Measurements from ENCODE around the gene CST8.

CST8 gene

DNA sequence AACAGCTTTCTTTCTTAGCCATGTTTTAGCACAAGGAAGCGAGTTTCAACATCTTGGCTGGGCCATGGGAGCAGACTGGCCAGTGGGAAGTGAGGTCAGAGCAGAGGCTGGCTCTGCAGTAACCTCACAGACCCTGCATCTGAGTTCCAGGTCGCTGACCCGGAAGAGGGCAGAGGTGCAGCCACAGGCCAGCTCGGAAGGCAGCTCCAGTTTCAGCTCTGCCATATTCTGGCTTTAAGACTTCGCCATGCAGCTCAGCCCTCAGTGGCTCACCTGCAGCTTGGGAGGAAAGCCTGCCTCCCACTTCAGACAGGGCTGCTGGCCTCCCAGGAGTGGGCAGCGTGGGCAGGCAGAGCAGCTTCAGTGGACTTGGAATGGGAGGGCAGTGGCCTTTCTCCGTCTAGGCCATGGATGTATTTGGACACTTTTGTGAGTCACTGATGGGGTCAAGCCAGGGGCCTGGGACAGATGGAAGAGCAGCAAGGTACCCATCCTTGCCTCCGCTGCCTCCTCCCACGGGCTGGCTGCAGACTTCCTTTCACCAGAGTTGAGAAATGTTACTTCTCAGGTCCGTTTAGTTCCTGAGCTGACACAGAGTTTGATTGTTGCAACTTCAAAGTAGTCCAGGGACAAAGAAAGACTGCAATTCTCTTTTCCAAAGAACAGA is 18.5 kb downstream of the CST8 start:
- H3K79me2 ChIP-seq (ENCODE audit: insufficient read depth, low read length), result no peaks in the 10 kb centered on the region
- H2AFZ ChIP-seq (ENCODE audit: low read length), result no peak overlapping the region
- no peaks in the 10 kb centered on the region for H3F3A ChIP-seq (ENCODE audit: low read depth)
- no peak overlapping the region for H3K4me2 ChIP-seq (ENCODE audit: low read depth, low read length, poor library complexity, severe bottlenecking)
- no peaks in the 10 kb centered on the region for H4K20me1 ChIP-seq (ENCODE audit: insufficient read depth, low read length, poor library complexity, severe bottlenecking)
- no peaks in the 10 kb centered on the region for H3K36me3 ChIP-seq (ENCODE audit: insufficient read depth, low read length)
- no peak overlapping the region for H3K4me3 ChIP-seq (ENCODE audit: low read length, poor library complexity, severe bottlenecking)
- no peaks in the 10 kb centered on the region for H3K4me1 ChIP-seq (ENCODE audit: insufficient read depth, low read length, poor library complexity, severe bottlenecking)
- no peaks in the 10 kb centered on the region for H3K9me2 ChIP-seq (replicated peaks; ENCODE audit: low read depth, low read length)
- no peak overlapping the region for H3K9ac ChIP-seq (ENCODE audit: low read depth, low read length, poor library complexity, severe bottlenecking)
- TF ChIP-seq EZH2phosphoT487 (IDR thresholded peaks at IDR 0.05; ENCODE audit: borderline replicate concordance), result no peak
- TF ChIP-seq, protein P1, sequence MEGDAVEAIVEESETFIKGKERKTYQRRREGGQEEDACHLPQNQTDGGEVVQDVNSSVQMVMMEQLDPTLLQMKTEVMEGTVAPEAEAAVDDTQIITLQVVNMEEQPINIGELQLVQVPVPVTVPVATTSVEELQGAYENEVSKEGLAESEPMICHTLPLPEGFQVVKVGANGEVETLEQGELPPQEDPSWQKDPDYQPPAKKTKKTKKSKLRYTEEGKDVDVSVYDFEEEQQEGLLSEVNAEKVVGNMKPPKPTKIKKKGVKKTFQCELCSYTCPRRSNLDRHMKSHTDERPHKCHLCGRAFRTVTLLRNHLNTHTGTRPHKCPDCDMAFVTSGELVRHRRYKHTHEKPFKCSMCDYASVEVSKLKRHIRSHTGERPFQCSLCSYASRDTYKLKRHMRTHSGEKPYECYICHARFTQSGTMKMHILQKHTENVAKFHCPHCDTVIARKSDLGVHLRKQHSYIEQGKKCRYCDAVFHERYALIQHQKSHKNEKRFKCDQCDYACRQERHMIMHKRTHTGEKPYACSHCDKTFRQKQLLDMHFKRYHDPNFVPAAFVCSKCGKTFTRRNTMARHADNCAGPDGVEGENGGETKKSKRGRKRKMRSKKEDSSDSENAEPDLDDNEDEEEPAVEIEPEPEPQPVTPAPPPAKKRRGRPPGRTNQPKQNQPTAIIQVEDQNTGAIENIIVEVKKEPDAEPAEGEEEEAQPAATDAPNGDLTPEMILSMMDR (conservative IDR thresholded peaks at IDR 0.05; ENCODE audit: low read length), result no peak
- peaks cover 14% of the 10 kb centered on the region for H3K27me3 ChIP-seq (ENCODE audit: insufficient read depth, low read length, poor library complexity, severe bottlenecking)
- no peaks in the 10 kb centered on the region for H3K9me3 ChIP-seq (ENCODE audit: insufficient read depth, low read depth, low read length)

DNA sequence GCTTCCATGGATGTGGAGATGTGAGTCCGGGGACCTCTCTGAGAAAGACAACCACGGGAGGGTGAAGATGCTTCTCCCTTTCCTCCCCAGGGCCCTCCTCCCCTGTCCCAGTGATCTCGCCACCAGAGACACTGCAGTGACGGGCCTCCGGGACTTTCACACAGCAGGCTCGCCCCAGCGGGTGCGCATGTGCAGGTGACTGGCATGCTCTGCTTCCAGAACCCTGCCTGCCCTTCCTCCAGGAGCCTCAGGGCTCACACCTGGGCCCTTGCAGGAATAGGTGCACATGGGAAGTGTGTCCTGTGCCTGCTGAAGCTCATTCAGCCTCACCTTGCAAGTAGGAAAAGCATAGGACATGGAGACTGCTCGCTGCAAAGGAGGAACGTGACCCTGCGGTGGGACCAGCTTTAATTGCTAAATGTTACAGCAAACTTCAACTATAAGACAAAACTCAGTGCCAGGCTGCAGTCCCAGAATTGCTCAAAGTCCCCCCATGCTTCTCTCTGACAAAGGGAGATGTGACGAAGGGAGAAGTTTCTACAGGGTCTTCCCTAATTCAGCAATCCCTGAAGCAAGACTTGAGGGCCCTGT is 19.2 kb downstream of the CST8 start:
- H3K9me3 ChIP-seq (ENCODE audit: insufficient read depth, low read depth, low read length), result no peaks in the 10 kb centered on the region
- no peak for TF ChIP-seq EZH2phosphoT487 (IDR thresholded peaks at IDR 0.05; ENCODE audit: borderline replicate concordance)
- TF ChIP-seq, protein P1 (conservative IDR thresholded peaks at IDR 0.05; ENCODE audit: low read length), result no peak
- no peaks in the 10 kb centered on the region for H3K36me3 ChIP-seq (ENCODE audit: insufficient read depth, low read length)
- no peak overlapping the region for H2AFZ ChIP-seq (ENCODE audit: low read length)
- H3K9ac ChIP-seq (ENCODE audit: low read depth, low read length, poor library complexity, severe bottlenecking), result no peak overlapping the region
- no peak overlapping the region for H3K4me3 ChIP-seq (ENCODE audit: low read length, poor library complexity, severe bottlenecking)
- H3K27me3 ChIP-seq (ENCODE audit: insufficient read depth, low read length, poor library complexity, severe bottlenecking), result peaks cover 14% of the 10 kb centered on the region
- H3F3A ChIP-seq (ENCODE audit: low read depth), result no peaks in the 10 kb centered on the region
- no peaks in the 10 kb centered on the region for H3K79me2 ChIP-seq (ENCODE audit: insufficient read depth, low read length)
- H4K20me1 ChIP-seq (ENCODE audit: insufficient read depth, low read length, poor library complexity, severe bottlenecking), result no peaks in the 10 kb centered on the region
- H3K4me2 ChIP-seq (ENCODE audit: low read depth, low read length, poor library complexity, severe bottlenecking), result no peak overlapping the region
- H3K4me1 ChIP-seq (ENCODE audit: insufficient read depth, low read length, poor library complexity, severe bottlenecking), result no peaks in the 10 kb centered on the region
- no peaks in the 10 kb centered on the region for H3K9me2 ChIP-seq (replicated peaks; ENCODE audit: low read depth, low read length)

DNA sequence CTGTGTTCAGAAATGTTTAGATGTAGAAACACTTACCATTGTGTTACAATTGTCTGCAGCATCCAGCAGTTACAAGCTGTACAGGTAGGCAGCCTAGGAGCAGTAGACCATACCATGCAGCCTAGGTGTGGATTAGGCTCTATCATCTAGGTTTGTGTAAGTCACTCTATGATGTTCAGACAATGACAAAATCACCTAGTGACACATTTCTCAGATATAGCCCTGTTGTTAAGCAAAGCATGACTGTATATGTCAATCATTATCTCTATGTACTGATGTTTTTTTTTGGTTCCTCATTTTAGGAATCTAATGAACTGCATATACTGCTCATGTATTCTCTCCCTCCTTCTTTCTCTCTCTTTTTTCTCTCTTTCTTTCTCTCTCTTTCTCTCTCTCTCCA is 22.2 kb downstream of the CST8 start:
- Histone ChIP-seq H3K27me3 (ENCODE audit: insufficient read depth, low read length, poor library complexity, severe bottlenecking) (peaks cover 6% of the 10 kb centered on the region), H3K4me2 (ENCODE audit: low read depth, low read length, poor library complexity, severe bottlenecking) (no peak overlapping the region), H3K9ac (ENCODE audit: low read depth, low read length, poor library complexity, severe bottlenecking) (no peak overlapping the region), H4K20me1 (ENCODE audit: insufficient read depth, low read length, poor library complexity, severe bottlenecking) (no peaks in the 10 kb centered on the region), H3K79me2 (ENCODE audit: insufficient read depth, low read length) (no peaks in the 10 kb centered on the region), H3K9me3 (ENCODE audit: insufficient read depth, low read depth, low read length) (no peaks in the 10 kb centered on the region), H3K4me3 (ENCODE audit: low read length, poor library complexity, severe bottlenecking) (no peak overlapping the region), H3K9me2 (replicated peaks; ENCODE audit: low read depth, low read length) (no peaks in the 10 kb centered on the region), H3K4me1 (ENCODE audit: insufficient read depth, low read length, poor library complexity, severe bottlenecking) (no peaks in the 10 kb centered on the region), H3F3A (ENCODE audit: low read depth) (no peaks in the 10 kb centered on the region), H2AFZ (ENCODE audit: low read length) (no peak overlapping the region), H3K36me3 (ENCODE audit: insufficient read depth, low read length) (no peaks in the 10 kb centered on the region)
- TF ChIP-seq EZH2phosphoT487 (IDR thresholded peaks at IDR 0.05; ENCODE audit: borderline replicate concordance), result no peak
- TF ChIP-seq, protein P1 (conservative IDR thresholded peaks at IDR 0.05; ENCODE audit: low read length), result no peak

Measured in Loucy (cell line).